ENCODE data around the gene MRPL20. TPM values are rescaled to one million over a fixed set of nuclear protein-coding genes. Genes with fewer than 3 reads are reported as not detected.

The MRPL20 gene
- total and polyA plus RNA-seq, 2 donors (not counting 3 experiments of a cell fraction or from before 2014, with no cell fraction given), result 134 to 152 TPM

DNA sequence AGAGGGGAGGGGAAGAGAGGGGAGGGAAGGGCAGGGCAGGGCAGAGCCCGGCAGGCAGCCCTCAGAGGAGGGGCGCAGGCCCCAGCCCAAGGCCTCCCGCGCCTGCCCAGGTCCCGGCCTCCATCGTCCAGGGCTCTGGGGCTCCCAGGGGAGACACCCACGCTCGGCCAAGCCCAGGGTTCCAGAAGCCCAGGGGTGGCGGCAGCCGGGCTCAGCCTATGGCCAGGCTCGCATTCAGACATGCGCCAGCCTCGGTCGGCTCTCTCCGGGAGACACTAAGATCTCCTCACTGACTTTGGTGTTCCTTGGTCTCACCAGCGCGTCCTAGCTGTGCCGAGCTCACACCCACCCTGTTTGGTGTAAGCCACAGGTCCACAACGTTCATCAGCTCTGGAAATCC, 21.1 kb upstream of the MRPL20 start:
- peaks cover 7% of the 10 kb centered on the region for H3K4me1 ChIP-seq (ENCODE audit: control insufficient read depth, extremely low read depth, insufficient read depth, low read length)
- H2AFZ ChIP-seq (ENCODE audit: low read depth, low read length), result no peak overlapping the region
- intact Hi-C loops (cut with micrococcal nuclease) (no loop called here), dilution Hi-C loops (cut with MboI; ENCODE audit: extremely low pct_ligation_motif_present, low sequenced_read_pairs) (no loop called here)
- H3K79me2 ChIP-seq (ENCODE audit: control insufficient read depth, insufficient read depth, low read length), result no peaks in the 10 kb centered on the region
- no peaks in the 10 kb centered on the region for H4K20me1 ChIP-seq (replicated peaks; ENCODE audit: control insufficient read depth, extremely low read depth, insufficient read depth, low read length)
- H3K9me1 ChIP-seq (replicated peaks; ENCODE audit: control insufficient read depth, extremely low read depth, insufficient read depth, low read length), result no peaks in the 10 kb centered on the region
- H3K27me3 ChIP-seq (ENCODE audit: control insufficient read depth in 2 of 2, insufficient read depth in 2 of 2, low read length in 2 of 2), result no peaks in the 10 kb centered on the region
- no peak overlapping the region for H3K9ac ChIP-seq (replicated peaks; ENCODE audit: extremely low read depth, insufficient read depth, low read length)
- DNase-seq (ENCODE audit: low read depth, low spot score) (no peak), FAIRE-seq (no peak)
- CTCF ChIA-PET, result interaction anchor here (1.4 kb wide), 1 partner anchor 26 kb away, joined by 5 read pairs; no protein-coding TSS in a partner anchor
- no peak overlapping the region for H3K4me2 ChIP-seq (ENCODE audit: insufficient read depth, low read length)
- no peak overlapping the region for H3K4me3 ChIP-seq (replicated peaks in 1 of 3; ENCODE audit: insufficient read depth in 1 of 3, low read depth in 1 of 3, low read length in 3 of 3)
- POLR2A ChIA-PET, result no interaction called here
- H3K27ac ChIP-seq (ENCODE audit: insufficient read depth, low read depth, low read length), result no peak overlapping the region
- H3K36me3 ChIP-seq (ENCODE audit: control insufficient read depth in 2 of 2, extremely low read depth in 1 of 2, insufficient read depth in 2 of 2, low read length in 2 of 2), result no peaks in the 10 kb centered on the region
- H3K9me3 ChIP-seq (replicated peaks; ENCODE audit: control insufficient read depth, insufficient read depth, low read length), result no peaks in the 10 kb centered on the region
- no TSS peak for BruUV-seq (replicated peaks)
- TF ChIP-seq, protein P1, sequence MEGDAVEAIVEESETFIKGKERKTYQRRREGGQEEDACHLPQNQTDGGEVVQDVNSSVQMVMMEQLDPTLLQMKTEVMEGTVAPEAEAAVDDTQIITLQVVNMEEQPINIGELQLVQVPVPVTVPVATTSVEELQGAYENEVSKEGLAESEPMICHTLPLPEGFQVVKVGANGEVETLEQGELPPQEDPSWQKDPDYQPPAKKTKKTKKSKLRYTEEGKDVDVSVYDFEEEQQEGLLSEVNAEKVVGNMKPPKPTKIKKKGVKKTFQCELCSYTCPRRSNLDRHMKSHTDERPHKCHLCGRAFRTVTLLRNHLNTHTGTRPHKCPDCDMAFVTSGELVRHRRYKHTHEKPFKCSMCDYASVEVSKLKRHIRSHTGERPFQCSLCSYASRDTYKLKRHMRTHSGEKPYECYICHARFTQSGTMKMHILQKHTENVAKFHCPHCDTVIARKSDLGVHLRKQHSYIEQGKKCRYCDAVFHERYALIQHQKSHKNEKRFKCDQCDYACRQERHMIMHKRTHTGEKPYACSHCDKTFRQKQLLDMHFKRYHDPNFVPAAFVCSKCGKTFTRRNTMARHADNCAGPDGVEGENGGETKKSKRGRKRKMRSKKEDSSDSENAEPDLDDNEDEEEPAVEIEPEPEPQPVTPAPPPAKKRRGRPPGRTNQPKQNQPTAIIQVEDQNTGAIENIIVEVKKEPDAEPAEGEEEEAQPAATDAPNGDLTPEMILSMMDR (IDR thresholded peaks at IDR 0.05; ENCODE audit: extremely low read depth in 1 of 2, insufficient read depth in 1 of 2, low read depth in 1 of 2, low read length in 2 of 2), result no peak
- TF ChIP-seq POLR2AphosphoS5 (IDR thresholded peaks at IDR 0.05; ENCODE audit: insufficient read depth, low read depth, low read length) (no peak), POLR2A (IDR thresholded peaks at IDR 0.05; ENCODE audit: low read depth, low read length) (no peak), MYC (IDR thresholded peaks at IDR 0.05; ENCODE audit: low read depth, low read length) (no peak), JUN (IDR thresholded peaks at IDR 0.05; ENCODE audit: borderline replicate concordance, insufficient read depth, insufficient read length, low read depth) (no peak), GATA2 (IDR thresholded peaks at IDR 0.05; ENCODE audit: insufficient read depth, insufficient read length, low read depth, low read length) (no peak), FOS (IDR thresholded peaks at IDR 0.05; ENCODE audit: borderline replicate concordance, insufficient read depth, low read length) (no peak), EZH2 (IDR thresholded peaks at IDR 0.05; ENCODE audit: borderline replicate concordance, low read depth, low read length, severe bottlenecking) (no peak)
- TF ChIP-seq, protein P2, sequence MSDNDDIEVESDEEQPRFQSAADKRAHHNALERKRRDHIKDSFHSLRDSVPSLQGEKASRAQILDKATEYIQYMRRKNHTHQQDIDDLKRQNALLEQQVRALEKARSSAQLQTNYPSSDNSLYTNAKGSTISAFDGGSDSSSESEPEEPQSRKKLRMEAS (IDR thresholded peaks at IDR 0.05; ENCODE audit: insufficient read depth, insufficient read length), result no peak
